Transverse colon (tissue), 3 donors: ENCODE results near the gene CDCA5.

Experiments used
- EP300 ChIP-seq: sonication (generic); formaldehyde crosslinking; IDR thresholded peaks from one replicate; pipeline ENCODE4 v1.6.1; 2017; ENCODE audit warnings: antibody characterized with exemption, low read depth
- POLR2A ChIP-seq: fragments of 450-650 bp; IDR thresholded peaks from one replicate; pipeline ENCODE4 v1.6.1; 2016; ENCODE audit warnings: antibody characterized with exemption, mild to moderate bottlenecking, moderate library complexity
- TF ChIP-seq, protein P1 (sequence below), 5 experiments: fragments of 200-600 bp in 3 of 5; fragments of 450-650 bp in 2 of 5; sonication (generic) in 3 of 5; IDR thresholded peaks; 1 replicate in 2 of 5; 2 replicates in 3 of 5; pipeline ENCODE4 v1.5.1; 2016 to 2017; ENCODE audit warnings: antibody characterized with exemption in 5 of 5, inconsistent platforms in 3 of 5, mild to moderate bottlenecking in 2 of 5, moderate library complexity in 1 of 5

GRCh38 chr11:65107751-65108468, 24.1 kb upstream of the CDCA5 start:
- TF ChIP-seq, protein P1, sequence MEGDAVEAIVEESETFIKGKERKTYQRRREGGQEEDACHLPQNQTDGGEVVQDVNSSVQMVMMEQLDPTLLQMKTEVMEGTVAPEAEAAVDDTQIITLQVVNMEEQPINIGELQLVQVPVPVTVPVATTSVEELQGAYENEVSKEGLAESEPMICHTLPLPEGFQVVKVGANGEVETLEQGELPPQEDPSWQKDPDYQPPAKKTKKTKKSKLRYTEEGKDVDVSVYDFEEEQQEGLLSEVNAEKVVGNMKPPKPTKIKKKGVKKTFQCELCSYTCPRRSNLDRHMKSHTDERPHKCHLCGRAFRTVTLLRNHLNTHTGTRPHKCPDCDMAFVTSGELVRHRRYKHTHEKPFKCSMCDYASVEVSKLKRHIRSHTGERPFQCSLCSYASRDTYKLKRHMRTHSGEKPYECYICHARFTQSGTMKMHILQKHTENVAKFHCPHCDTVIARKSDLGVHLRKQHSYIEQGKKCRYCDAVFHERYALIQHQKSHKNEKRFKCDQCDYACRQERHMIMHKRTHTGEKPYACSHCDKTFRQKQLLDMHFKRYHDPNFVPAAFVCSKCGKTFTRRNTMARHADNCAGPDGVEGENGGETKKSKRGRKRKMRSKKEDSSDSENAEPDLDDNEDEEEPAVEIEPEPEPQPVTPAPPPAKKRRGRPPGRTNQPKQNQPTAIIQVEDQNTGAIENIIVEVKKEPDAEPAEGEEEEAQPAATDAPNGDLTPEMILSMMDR (IDR thresholded peaks at IDR 0.05), result no peak
- TF ChIP-seq POLR2A (no peak), EP300 (no peak)
